ENCODE data around the gene RXFP1.

Gene RXFP1

DNA sequence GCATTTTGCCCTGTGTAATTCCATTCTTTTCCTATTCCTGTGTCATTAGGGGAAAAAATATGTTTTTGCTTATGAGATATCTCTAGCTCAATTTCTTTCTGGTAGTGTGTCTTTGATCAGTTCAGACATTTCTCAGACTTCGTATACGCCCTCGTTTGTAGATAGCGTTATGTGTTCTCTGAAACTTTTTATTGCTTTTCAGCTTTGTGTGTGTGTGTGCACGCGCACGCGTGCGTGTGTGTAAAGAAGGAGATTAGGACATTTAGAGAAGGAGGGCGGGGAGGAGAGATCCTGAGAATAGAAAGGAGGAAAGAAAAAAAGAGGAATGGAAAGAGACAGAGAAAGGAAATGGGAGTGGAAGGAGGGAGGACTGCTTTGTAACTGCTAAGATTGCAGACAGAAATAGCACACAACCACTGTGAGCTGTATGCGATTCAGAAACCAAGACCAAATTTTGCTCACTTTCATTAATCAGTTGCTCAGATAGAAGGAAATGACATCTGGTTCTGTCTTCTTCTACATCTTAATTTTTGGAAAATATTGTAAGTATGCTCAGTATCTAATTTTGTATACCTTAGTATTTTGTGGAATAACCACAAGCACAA, at the start of gene RXFP1:
TSS of gene RXFP1 (plus strand) at position 399 of the 605 bp plus-strand sequence. CDS start at position 494, 95 bp downstream.
- DNase-seq: no peak

DNA sequence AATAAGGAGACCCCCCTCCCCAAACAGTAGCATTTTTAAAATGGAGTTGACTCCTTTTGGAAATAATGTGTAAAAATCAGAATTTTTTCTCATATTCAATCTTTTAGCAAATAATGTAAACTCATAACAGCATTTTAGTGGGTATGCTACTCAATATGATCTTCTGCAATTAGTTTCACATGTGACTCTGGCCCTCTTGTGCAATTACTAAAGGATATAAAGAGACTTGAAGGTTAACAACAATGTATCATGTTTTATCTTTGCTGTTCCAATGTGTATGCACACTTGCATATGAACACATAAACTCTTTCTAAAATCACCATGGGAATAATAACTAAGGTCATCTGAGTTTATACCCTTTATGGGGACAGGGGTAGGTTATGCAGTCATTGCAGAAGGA, 39.9 kb upstream of the RXFP1 start:
- no peak for DNase-seq

DNA sequence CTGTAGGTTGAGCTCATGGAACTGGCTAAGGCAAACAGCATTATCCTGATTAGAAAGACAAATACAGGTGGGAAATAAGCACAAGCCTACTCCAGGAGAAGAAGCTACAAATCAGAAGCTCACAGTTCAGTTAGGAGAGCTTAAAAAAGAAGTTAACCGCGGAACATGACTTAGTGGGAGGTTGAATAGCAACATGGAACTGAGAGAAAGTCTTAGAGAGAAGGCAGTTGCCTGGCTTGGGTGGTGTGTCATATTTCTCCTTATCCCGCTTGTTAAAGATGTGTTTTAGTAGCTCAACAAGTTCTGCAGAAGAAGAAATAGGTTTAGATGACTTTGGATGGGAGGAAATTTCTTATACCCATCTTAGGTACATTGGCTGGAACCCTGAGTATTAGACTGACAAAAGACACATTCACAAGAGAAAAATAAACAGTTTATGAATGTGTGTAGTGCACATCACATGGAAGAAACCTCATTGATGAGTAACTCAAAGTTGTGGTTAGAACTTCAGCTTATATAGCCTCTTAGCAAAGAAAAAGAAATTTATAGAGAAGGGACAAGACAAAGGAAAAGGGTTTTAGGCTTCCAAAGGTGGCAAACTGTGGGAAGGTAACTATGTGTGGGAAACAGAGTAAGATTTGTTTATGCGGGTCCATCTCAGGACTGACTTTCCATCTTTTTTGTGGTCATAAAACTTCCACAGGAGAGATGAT, 37.4 kb upstream of the RXFP1 start:
- DNase-seq: no peak

- DNase-seq: no peak
These were observed 31.1 kb upstream of the RXFP1 start for GRCh38 chr4:158490629-158491028.

GRCh38 chr4:158492391-158492790, 29.3 kb upstream of the RXFP1 start:
- no peak for DNase-seq

- peak; percentile 5 for DNase-seq
These were observed 25.5 kb upstream of the RXFP1 start for GRCh38 chr4:158496030-158496741.

DNA sequence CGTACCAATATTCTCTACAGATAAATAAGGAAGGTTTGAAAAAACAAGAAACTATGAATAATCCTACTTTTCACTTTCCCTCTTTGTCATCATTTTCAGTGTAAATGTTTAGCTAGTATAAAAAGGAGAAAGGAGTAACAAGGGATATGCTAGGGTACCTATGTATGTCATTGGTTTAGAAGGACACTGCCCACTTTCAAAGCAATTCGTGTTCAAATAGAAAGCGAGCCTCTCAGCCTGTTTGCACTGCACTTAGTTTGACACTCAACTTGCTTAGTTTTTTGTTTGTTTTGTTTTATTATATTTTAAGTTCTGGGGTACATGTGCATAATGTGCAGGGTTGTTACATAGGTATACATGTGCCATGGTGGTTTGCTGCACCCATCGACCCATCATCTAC, 21.6 kb upstream of the RXFP1 start:
- DNase-seq: no peak

GRCh38 chr4:158513256-158513655, 8.4 kb upstream of the RXFP1 start:
- no peak for DNase-seq

- no peak for DNase-seq
These were observed 2.5 kb upstream of the RXFP1 start for GRCh38 chr4:158519226-158519625.

- DNase-seq: no peak
These were observed 2.4 kb downstream of the RXFP1 start for GRCh38 chr4:158523990-158524535.

DNA sequence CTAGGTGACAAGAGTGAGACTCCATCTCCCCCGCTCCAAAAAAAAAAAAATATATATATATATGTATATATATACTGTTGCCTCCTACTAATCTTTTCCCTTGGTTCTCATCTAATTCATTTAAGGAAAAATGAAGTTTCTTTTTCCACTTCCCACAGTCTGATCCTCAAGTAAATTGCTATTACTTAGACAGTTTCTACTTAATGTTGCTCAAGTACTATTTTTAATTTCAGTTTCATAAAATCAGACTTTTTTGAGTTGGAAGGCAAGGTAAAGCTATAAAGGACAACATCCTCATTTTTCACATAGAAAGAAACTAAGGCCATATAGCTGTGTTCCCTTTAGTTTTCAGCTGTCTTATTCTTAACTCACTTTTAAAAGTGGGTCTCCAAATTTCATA, 5.8 kb downstream of the RXFP1 start:
- no peak for DNase-seq

GRCh38 chr4:158529505-158529904, 7.8 kb downstream of the RXFP1 start:
- no peak for DNase-seq

- no peak for DNase-seq
These were observed 8.7 kb downstream of the RXFP1 start for GRCh38 chr4:158530381-158530780.

GRCh38 chr4:158530898-158531297, 9.2 kb downstream of the RXFP1 start:
- no peak for DNase-seq

DNA sequence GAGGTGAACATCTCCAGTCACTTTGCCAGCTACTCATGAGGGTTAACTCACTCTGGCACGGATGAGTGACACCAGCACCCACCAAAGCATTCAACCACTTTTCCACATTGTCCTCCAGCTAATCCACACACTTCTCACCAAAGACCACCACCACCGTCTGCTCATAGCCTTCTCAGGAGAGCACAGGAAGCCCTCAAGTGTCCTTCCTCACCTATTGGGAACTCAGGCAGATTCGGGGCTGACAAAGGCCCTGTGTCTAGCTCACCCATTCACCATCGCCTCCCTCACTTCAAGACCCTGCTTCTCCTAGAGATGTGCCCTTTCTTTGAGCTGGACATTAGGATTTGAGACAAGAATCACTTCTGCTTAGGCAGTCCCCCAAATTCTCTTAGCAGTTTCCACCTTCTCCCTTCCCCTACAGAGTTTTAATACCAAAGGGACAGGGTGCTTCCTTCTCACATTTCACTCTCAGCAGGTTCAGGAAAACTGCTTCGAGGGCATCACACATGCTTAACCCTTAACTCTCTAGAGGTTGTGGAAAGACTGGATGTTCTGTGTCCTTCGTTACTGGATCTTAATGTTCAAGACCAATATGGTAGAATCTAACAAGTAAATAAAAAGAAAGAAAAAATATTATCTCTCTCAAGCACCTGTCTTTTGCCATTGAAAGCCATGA, 11.0 kb downstream of the RXFP1 start:
- DNase-seq: no peak

DNA sequence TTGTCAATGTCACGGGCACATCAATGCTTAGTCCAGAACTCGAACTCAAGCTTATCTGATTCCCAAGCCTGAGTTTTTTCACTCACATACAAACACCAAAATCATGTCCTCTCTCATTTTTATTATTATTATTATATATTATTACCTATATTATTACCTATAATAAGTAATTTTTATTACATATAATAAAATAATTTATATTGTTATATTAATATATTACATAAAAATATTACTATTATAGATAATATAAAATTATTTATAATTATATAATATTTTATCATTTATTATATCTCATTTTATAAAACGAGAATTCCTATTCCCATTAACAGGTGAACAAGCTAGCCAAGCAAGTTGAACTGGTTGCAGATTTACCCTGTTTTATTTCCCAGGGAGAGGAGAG, 13.0 kb downstream of the RXFP1 start:
- no peak for DNase-seq

GRCh38 chr4:158535130-158535614, 13.5 kb downstream of the RXFP1 start:
- no peak for DNase-seq

GRCh38 chr4:158536833-158537232, 15.2 kb downstream of the RXFP1 start:
- DNase-seq: no peak

DNA sequence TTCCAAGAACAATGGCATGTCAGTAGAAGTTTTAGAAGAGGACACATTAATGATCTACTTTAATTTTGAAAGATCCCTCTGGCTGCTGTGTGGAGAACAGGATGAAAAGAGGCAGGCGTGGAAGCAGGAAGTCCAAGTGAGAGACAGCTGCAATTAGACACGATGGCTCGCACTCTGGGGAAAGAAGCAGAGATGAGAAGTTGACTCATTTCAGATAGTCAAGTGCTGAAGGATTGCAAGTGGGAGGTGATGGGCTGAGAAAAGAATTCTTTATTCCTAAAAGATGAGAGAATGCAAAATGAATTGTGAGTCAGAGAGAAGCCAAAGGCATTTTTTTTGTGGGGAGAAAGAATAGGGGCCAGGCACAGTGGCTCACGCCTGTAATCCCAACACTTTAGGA, 16.5 kb downstream of the RXFP1 start:
- DNase-seq: no peak

DNA sequence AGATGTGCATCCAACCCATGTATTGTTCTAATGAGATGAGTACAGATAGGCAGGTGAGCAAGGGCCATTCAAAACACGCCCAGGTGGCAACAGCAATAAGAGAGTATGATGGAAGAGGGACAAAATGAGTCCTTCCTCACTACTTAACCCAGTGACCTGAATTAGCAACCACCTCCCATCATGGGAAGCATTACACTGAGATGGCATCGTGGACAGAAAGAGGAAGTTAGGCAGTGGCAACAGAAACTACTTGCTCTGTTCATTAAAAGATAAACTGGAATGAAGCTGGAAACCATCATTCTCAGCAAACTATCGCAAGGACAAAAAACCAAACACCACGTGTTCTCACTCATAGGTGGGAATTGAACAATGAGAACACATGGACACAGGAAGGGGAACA, 17.2 kb downstream of the RXFP1 start:
- no peak for DNase-seq

DNA sequence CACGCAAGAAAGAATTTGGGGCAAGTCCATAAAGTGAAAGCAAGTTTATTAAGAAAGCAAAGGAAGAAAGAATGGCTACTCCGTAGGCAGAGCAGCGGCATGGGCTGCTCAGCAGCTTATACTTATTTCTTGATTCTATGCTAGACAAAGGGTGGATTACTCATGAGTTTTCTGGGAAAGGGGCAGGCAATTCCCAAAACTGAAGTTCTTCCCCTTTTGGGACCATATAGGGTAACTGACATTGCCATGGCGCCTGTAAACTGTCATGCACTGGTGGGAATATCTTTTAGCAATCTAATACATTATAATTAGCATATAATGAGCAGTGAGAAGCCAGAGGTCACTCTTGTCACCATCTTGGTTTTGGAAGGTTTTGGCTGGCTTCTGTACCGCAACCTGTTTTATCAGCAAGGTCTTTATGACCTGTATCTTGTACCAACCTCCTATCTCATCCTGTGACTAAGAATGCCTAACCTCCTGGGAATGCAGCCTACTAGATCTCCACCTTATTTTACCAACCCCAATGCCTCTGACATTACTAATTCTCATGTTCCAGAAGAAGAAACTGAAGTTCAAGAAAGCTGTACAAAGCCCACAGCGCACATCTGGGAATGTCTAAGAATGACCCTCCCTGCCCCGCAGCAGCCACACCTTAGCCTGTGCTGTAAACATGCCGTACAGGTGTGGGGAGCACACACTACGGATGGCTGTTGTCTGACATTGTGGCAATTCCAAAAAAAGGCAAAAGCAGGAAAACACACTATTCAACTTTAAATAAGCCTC, 18.6 kb downstream of the RXFP1 start:
- no peak for DNase-seq

- DNase-seq: no peak
These were observed 19.8 kb downstream of the RXFP1 start for GRCh38 chr4:158541506-158541905.

Measured in activated naive CD4-positive, alpha-beta T cell treated with Interleukin-2 at 50 U/mL for 16 hours (primary cell).